Glomerular visceral epithelial cell (primary cell): Measurements from ENCODE around the gene TGFB1I1.
"Not testable (repeated sequence)": the region's sequence is repeated elsewhere in the genome, so short reads cannot be mapped to it uniquely, and the experiment has no call there.

Experiments used
- DNase-seq: peaks from one replicate; pipeline ENCODE4 v3.0.0-alpha.2; 2016; ENCODE audit errors: extremely low spot score

The TGFB1I1 gene

GRCh38 chr16:31487720-31488467 is 15.9 kb downstream of the TGFB1I1 start:
- DNase-seq = peak; percentile 65

DNA sequence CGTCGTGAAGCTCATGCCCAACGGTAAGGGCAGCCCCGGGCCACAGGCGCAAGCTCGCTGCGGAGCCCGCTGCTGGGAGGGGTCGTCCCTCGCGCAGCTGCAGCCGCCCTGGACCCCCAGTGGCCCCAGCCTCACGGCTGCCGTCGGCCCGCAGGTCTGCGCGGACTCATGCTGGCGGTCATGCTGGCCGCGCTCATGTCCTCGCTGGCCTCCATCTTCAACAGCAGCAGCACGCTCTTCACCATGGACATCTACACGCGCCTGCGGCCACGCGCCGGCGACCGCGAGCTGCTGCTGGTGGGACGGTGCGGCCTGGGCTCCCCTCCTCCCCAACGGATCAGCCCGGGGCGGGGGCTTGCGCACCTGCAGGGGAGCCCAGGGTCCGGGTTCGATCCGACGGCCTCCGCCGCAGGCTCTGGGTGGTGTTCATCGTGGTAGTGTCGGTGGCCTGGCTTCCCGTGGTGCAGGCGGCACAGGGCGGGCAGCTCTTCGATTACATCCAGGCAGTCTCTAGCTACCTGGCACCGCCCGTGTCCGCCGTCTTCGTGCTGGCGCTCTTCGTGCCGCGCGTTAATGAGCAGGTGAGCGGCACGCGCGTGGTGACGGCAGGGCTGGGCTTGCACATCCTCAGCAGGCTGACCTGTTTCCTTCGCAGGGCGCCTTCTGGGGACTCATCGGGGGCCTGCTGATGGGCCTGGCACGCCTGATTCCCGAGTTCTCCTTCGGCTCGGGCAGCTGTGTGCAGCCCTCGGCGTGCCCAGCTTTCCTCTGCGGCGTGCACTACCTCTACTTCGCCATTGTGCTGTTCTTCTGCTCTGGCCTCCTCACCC is 16.7 kb downstream of the TGFB1I1 start:
- DNase-seq = no peak

DNA sequence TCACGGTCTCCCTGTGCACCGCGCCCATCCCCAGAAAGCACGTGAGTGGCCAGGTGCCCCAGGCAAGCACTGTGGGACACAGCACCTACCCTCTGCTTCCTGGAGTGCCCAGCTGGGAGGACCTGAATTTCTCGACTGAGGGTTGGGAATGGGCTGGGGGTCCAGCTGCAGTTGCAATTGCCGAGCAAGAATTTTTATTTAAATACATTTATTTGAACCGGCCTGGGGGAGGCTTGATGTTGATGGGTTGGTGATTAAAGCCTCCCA is 17.3 kb downstream of the TGFB1I1 start:
- no peak for DNase-seq

DNA sequence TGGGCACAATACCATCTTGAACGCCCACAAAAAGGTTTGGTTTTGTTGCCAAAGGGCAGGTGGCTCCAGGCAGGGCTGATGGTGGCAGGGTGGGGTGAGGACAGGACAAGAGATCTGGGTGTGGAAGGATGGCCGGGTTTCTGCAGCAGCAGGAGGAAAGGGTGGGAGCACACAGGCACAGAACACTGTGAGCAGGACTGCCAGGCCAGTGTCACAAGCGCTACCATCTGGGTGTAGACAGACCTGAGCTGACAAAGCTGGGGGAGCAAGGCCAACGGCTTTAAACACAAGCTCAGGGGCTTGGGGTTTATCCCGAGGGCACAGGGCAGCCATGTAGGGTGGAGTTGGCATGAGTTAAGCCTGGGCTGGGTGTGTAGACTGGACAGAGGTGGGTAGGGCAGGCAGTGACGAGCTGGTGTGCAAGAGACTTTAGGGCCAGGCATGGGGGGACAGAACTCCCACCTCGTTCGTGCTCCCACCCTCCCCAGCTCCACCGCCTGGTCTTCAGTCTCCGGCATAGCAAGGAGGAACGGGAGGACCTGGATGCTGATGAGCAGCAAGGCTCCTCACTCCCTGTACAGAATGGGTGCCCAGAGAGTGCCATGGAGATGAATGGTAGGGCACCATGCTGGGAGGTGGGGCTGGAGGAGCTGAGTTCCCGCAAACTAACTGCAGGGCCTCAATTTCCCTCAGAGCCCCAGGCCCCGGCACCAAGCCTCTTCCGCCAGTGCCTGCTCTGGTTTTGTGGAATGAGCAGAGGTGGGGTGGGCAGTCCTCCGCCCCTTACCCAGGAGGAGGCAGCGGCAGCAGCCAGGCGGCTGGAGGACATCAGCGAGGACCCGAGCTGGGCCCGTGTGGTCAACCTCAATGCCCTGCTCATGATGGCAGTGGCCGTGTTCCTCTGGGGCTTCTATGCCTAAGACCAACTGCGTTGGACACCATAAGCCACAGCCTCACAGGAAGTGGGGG is 17.9 kb downstream of the TGFB1I1 start:
- DNase-seq = no peak

DNA sequence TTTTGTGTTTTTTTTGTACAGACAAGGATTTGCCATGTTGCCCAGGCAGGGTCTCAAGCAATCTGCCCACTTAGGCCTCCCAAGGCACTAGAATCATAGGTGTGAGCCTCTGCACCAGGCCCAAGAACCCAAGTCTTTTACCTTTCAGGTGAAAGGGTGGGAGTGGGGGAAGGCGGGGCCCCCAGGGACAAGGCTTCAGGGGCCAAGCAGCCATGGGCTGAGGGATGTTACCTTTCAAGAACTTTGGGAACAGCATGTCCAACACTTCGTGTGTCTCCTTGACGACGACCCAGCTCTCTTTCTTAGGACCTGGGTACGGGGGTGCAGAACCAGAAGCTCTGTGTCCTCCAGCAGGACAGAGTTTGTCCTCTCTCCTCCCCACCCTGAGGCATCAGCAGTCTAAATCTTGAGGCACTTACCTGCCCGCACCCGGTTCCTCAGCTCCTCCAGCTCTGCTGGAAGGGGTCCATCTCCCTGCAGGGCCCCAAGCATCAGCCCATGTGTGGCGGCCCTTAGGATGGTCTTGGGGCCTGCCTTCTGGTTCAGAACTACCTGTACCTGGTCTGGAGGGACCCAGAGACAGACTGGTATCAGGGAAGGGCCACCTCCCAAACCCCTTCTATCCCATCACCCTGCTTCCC is 19.9 kb downstream of the TGFB1I1 start:
- no peak for DNase-seq

DNA sequence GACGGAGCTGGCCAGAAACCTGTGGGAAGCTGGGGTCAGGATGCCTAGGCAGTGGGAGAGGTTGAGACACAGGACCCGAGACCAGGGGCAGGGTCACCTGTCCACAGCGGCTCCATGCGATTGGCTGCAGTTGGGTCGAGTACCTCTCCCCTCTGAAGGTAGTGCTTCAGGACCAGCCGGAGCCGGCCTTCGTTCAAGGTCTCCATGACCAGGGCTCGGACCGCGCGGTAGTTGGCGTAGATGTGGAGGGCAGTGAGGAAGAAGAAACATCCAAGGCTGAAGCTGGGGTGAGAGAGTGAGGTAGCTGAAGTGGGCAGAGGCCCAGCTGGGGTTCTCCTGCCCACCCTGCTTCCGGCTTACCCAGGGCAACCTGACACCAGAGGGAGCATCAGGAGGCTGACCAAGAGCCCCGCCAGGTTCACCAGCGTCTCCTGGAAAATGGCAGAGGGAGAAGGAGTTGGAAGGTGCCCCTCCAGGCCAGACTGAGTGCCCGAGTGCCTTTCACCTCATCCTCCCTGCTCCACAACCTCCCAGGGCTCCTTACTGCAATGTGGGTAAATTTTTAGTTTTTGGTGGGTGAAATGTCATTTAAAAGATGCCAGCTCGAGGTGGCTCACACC is 21.7 kb downstream of the TGFB1I1 start:
- no peak for DNase-seq

DNA sequence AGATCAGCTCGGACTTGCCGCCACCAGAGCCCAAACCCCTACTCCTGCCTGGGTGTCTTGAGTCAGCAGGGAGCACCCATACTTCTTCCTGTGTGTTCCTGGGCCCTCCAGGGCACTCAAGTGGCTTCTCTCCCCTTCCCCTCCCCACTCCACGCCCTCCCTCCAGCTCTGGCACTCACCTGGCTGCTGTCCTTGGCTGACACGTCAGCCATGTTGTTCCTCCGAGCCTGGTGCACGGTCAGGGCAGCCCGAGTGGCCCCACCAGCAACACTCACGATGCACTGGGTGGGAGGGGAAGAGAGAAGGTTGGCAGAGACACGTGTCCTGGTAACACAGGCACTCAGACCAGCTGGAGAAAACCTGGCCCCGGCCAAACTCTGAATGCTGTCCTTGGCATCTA is 24.7 kb downstream of the TGFB1I1 start:
- no peak for DNase-seq

DNA sequence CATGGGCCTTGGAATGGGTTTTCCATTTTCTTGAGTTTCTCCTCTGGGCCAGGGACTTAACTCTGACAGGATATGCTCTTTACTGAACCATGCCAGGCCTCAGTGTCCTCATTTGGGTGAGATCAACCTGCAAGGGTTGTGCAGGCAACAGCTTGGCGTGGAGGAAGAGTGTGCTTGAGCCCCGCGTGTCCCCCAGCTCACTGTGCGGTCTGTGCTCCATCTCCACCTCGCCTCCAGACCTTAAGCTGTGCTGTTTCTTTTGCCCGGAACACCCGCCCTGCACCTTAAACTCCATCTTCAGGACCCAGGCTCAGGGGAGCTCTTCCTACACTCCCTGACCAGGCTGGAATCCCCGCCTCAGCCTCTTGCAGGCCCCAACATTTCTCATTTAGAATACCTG is 26.5 kb downstream of the TGFB1I1 start:
- no peak for DNase-seq

GRCh38 chr16:31499928-31500327 is 28.0 kb downstream of the TGFB1I1 start:
- DNase-seq = no peak

DNA sequence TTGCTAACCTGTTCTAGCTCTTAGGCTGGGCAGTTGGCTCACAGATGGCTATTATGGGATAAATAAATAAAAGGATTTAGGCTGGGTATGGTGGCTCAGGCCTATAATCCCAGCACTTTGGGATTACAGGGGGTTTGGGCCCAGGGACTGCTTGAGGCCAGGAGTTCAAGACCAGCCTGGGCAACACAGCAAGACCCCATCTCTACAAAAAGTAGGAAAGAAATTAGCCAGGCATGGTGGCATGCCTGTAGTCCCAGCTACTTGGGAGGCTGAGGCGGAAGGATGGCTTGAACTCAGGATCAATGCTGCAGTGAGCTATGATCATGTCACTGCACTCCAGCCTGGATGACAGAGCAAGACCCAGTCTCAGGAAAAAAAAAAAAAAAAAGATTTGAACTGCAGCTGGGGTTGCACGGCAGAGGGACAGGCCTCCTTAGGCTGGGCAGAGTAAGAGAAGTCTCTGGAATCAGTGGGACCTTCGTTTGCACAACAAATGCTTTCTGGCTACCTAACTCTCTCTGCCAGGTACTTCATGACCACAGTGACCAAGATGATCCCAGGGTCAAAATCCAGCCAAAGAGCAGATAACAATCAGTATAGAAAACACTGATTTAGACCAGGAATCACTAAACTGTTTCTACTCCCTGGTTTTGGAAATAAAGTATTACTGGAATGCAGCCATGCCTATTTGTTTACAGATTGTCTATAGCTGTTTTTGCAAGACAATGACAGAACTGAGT is 29.4 kb downstream of the TGFB1I1 start:
- no peak for DNase-seq

- no peak for DNase-seq
Observed at GRCh38 chr16:31501966-31502348, 30.0 kb downstream of the TGFB1I1 start.

- DNase-seq = no peak
Observed at GRCh38 chr16:31502981-31503380, 31.0 kb downstream of the TGFB1I1 start.

GRCh38 chr16:31503555-31503954 is 31.6 kb downstream of the TGFB1I1 start:
- not testable (repeated sequence) for DNase-seq

DNA sequence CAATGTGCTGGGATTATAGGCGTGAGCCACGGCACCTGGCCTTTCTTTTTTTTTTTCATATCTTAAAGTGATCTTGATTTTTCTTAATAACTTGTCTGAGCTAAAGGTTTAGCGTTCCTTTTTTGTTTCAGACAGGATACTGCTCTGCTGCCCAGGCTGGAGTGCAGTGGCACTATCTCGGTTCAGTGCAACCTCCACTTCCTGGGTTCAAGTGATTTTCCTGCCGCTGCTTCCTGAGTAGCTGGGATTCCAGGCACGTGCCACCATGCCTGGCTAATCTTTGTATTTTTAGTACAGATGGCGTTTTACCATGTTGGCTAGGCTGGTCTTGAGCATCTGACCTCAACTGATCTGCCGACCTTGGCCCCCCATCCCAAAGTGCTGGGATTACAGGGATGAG is 32.2 kb downstream of the TGFB1I1 start:
- no peak for DNase-seq

DNA sequence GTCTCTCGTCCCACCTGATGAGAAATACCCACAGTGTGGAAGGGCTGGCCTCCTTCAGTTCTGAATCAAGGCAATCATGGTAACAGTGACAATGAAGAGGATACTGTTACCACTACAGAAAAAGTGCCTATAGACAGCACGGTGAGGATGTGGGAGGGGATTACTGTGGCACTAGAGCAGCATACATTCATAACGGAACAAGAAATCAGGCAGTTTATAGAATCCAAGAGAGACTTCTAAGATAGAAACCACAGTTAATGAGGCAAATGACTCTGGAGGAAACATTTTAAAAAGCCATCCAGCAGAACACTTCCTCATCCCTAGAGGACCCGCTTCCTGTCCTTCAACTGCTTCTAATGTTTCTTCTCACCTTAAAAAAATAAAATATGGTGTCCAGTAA is 33.5 kb downstream of the TGFB1I1 start:
- no peak for DNase-seq

DNA sequence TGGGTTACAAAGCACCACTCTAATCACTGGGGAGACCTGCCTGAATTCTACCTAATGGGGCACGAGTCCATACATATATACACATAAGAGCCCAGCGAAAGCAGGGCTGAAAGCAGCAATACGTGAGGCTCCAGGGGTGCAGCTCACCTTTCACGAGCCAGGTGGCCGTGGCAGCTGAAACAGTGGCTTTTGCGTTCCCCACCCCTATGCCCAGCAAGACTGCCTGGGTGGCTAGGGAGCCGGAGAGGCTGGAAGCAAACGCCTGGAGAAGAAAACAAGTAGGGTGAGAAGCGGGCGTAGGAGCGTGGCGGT is 35.6 kb downstream of the TGFB1I1 start:
- DNase-seq = no peak

DNA sequence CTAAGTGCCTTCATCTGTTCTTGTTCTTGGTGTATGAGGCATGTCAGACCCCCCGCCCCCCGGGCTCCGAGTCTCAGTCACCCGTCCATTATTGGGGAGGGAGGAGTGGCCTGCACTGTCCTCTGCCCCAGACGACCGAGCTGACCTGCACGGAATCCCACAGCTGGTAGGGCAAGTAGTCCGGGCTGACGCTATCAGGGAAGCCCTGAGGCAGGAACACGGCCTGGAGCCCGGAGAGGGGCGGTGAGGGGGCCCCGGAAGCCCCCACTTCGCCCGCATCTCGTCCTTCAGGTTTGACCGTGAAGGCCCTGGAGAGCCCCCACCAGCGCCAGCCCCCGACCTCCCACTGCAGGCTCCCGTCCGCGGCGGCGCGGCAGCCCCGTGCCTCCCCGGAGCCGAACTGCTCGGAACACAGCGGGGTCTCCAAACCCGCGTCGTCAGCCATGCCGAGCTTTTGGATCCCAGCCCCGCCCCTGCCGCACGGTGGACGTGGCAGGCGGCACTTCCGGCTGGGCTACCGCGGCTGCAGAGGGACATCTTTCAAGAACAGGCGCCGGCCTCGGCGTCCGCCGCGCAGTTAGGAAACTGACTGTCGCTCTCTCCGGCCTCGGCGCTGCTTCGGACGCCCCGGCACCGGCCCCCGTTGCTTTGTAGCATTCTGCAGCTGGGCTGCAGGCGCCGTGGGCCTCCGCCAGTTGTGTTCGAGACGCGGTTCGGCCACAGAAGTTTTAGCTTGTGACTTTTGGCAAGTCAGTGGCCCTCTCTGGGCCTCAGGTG is 36.2 kb downstream of the TGFB1I1 start, which contains the start of gene RUSF1:
TSS of gene RUSF1 (minus strand) at position 463 of the 777 bp plus-strand sequence. CDS start at position 445, 18 bp downstream.
- peak; percentile 81 for DNase-seq

- no peak for DNase-seq
Observed at GRCh38 chr16:31508706-31509195, 36.8 kb downstream of the TGFB1I1 start.

GRCh38 chr16:31513126-31513525 is 41.2 kb downstream of the TGFB1I1 start:
- peak; percentile 72 for DNase-seq

- no peak for DNase-seq
Observed at GRCh38 chr16:31513884-31514283, 41.9 kb downstream of the TGFB1I1 start.
